HepG2 (cell line): ENCODE results near the gene SFTA2. TPM values are rescaled to one million over a fixed set of nuclear protein-coding genes. Genes with fewer than 3 reads are reported as not detected.

Experiments used
- ATAC-seq: fragments of 200-7000 bp; cut with Tn5 transposase; 3 replicates; pipeline ENCODE4 v1.9.1; 2020; ENCODE audit warnings: mild to moderate bottlenecking, moderate library complexity
- BruUV-seq: library from RNA; stranded (reverse); fragments of 400-500 nt; replicated peaks from 2 replicates; lab custom pipeline; 2021; lab: Mats Ljungman, UMichigan
- CTCF ChIA-PET: fragments of 300-600 bp; formaldehyde crosslinking; extraction: SDS; loops from one replicate; lab custom pipeline; 2021; ENCODE audit warnings: low total read pairs, inconsistent platforms, low intra/inter-chr PET ratio; lab: Yijun Ruan, JAX
- POLR2A ChIA-PET: fragments of 350-600 bp; sonication (Branson Sonifier 250); formaldehyde crosslinking; loops from one replicate; lab custom pipeline; 2020; ENCODE audit warnings: antibody characterized with exemption, inconsistent platforms; lab: Yijun Ruan, JAX
- DNase-seq: peaks from one replicate; pipeline ENCODE4 v3.0.0-alpha.2; 2015; ENCODE audit warnings: low spot score
- FAIRE-seq: peaks from 3 replicates; lab custom pipeline; 2011; peaks lifted over from hg19 to GRCh38; lab: Jason Lieb, UNC
- H2AFZ ChIP-seq: one replicate; pipeline ENCODE4 v1.6.1; 2011; ENCODE audit warnings: low read length, inconsistent platforms
- H3K27ac ChIP-seq: fragments of 300-600 bp; 3 replicates; pipeline ENCODE4 v1.8.0; 2011; ENCODE audit warnings: mixed run types, mild to moderate bottlenecking, mixed read lengths, low read length, inconsistent platforms; ENCODE audit not compliant: insufficient read depth; ENCODE audit errors: extremely low read length
- H3K27me3 ChIP-seq, 2 experiments: fragments of 200-600 bp in 1 of 2; 2 replicates in 1 of 2; 3 replicates in 1 of 2; pipeline versions ENCODE4 v1.6.0 to v1.8.0; 2011; ENCODE audit warnings: low read length in 2 of 2, mild to moderate bottlenecking in 2 of 2, moderate library complexity in 2 of 2, inconsistent platforms in 1 of 2; ENCODE audit not compliant: insufficient read depth in 2 of 2, control insufficient read depth in 1 of 2
- H3K36me3 ChIP-seq, 2 experiments: fragments of 200-600 bp in 1 of 2; replicated peaks in 1 of 2; 2 replicates in 1 of 2; 3 replicates in 1 of 2; pipeline versions ENCODE4 v1.5.1 to v1.8.0; 2011; ENCODE audit warnings: low read length in 2 of 2, inconsistent platforms in 1 of 2; ENCODE audit not compliant: insufficient read depth in 2 of 2, control insufficient read depth in 1 of 2
- H3K4me1 ChIP-seq: 2 replicates; pipeline ENCODE4 v1.5.1; 2012; ENCODE audit warnings: low read length, inconsistent platforms; ENCODE audit not compliant: insufficient read depth
- H3K4me2 ChIP-seq: 2 replicates; pipeline ENCODE4 v1.6.0; 2011; ENCODE audit warnings: low read depth, low read length, inconsistent platforms
- H3K4me3 ChIP-seq, 3 experiments: fragments of 200-600 bp in 1 of 3; sonication (generic), shearing (Covaris generic) in 1 of 3; replicated peaks in 1 of 3; 2 replicates each; pipeline ENCODE4 v1.5.1; 2011 to 2016; ENCODE audit warnings: low read length in 3 of 3, inconsistent platforms in 2 of 3, low read depth in 2 of 3, mild to moderate bottlenecking in 2 of 3, control low read depth in 1 of 3, mixed read lengths in 1 of 3; ENCODE audit not compliant: insufficient read depth in 1 of 3
- H3K79me2 ChIP-seq: one replicate; pipeline ENCODE4 v1.6.1; 2011; ENCODE audit warnings: low read length, inconsistent platforms; ENCODE audit not compliant: insufficient read depth
- H3K9ac ChIP-seq: 2 replicates; pipeline ENCODE4 v1.6.0; 2011; ENCODE audit warnings: mild to moderate bottlenecking, low read depth, low read length, inconsistent platforms; ENCODE audit not compliant: insufficient read depth
- H3K9me3 ChIP-seq: 2 replicates; pipeline ENCODE4 v1.5.1; 2012; ENCODE audit warnings: mild to moderate bottlenecking, low read length
- H4K20me1 ChIP-seq: 2 replicates; pipeline ENCODE4 v1.6.0; 2011; ENCODE audit warnings: inconsistent platforms, mild to moderate bottlenecking, low read length, moderate library complexity; ENCODE audit not compliant: insufficient read depth
- ATAD3A ChIP-seq: sonication (generic); formaldehyde crosslinking; IDR thresholded peaks from 2 replicates; pipeline ENCODE4 v1.4.0; 2020; ENCODE audit warnings: missing genetic modification reagents
- HNRNPH1 ChIP-seq: fragments of 200-400 bp; formaldehyde crosslinking; optimal IDR thresholded peaks from 2 replicates; pipeline ENCODE3; 2017; ENCODE audit warnings: mild to moderate bottlenecking, low read depth, low read length
- IRF2 ChIP-seq: IDR thresholded peaks from 2 replicates; pipeline ENCODE4 v1.6.1; 2018; ENCODE audit warnings: missing genetic modification reagents, missing compliant biosample characterization
- MED8 ChIP-seq: sonication (generic); formaldehyde crosslinking; IDR thresholded peaks from 2 replicates; pipeline ENCODE4 v1.8.1; 2023; ENCODE audit warnings: mild to moderate bottlenecking, missing genetic modification reagents; ENCODE audit not compliant: insufficient replicate concordance
- SOX6 ChIP-seq, 2 experiments: fragments of 450-650 bp in 1 of 2; sonication (generic) in 1 of 2; formaldehyde crosslinking in 1 of 2; IDR thresholded peaks; 2 replicates each; pipeline versions ENCODE4 v1.4.0 to v1.6.1; 2017 to 2020; ENCODE audit warnings: antibody characterized with exemption in 1 of 2, mild to moderate bottlenecking in 1 of 2, missing genetic modification reagents in 1 of 2
- TARDBP ChIP-seq: sonication (generic); formaldehyde crosslinking; IDR thresholded peaks from 2 replicates; pipeline ENCODE4 v1.8.0; 2022; ENCODE audit warnings: mild to moderate bottlenecking, missing genetic modification reagents
- TBP ChIP-seq: sonication (generic); formaldehyde crosslinking; IDR thresholded peaks from 2 replicates; pipeline ENCODE4 v1.5.0; 2020; ENCODE audit warnings: missing genetic modification reagents
- ZNF350 ChIP-seq: sonication (generic); formaldehyde crosslinking; IDR thresholded peaks from 2 replicates; pipeline ENCODE4 v1.4.0; 2020; ENCODE audit warnings: mild to moderate bottlenecking, low read depth, missing genetic modification reagents, borderline replicate concordance
- ZNF589 ChIP-seq: sonication (generic); formaldehyde crosslinking; conservative IDR thresholded peaks from 2 replicates; pipeline ENCODE4 v1.8.0; 2022; ENCODE audit warnings: mild to moderate bottlenecking, moderate library complexity, missing genetic modification reagents
- WGBS: methylation state at CpG from one replicate; pipeline ENCODE4 v1.1.6; 2017; ENCODE audit warnings: low lambda C conversion rate; 5-methylcytosine and 5-hydroxymethylcytosine counted together
- in situ Hi-C: cut with HindIII; loops from 2 replicates; pipeline ENCODE4 v1.10.0; 2017; ENCODE audit warnings: low pct_unique_long_range_greater_than_20kb; ENCODE audit not compliant: extremely low pct_ligation_motif_present
- intact Hi-C: fragments of 100-400 bp; cut with micrococcal nuclease; formaldehyde crosslinking; loops from one replicate; pipeline ENCODE4 v1.10.0; 2022; ENCODE audit not compliant: unreplicated experiment
- polyA plus RNA-seq, 8 experiments: library from polyadenylated mRNA; depleted of rRNA in 3 of 8; stranded (reverse) in 7 of 8; unstranded in 1 of 8; fragments of >200 nt; fragmentation: Illumina TruSeq in 4 of 8; extraction: Trizol in 4 of 8; gene quantifications; 2 replicates each; pipeline versions ENCODE4 v1.2.1 to v1.2.3, GENCODE V29; 2011 to 2016; ENCODE audit warnings: low read depth in 4 of 8, missing spikeins in 1 of 8, mixed read lengths in 1 of 8; ENCODE audit not compliant: insufficient read depth in 1 of 8
- total RNA-seq, 5 experiments: library from RNA; depleted of rRNA; stranded (reverse); fragments of >200 nt; fragmentation: Illumina TruSeq; extraction: Trizol; gene quantifications; 2 replicates each; pipeline ENCODE4 v1.2.3, GENCODE V29; 2016; ENCODE audit warnings: low read depth in 1 of 5
- TF ChIP-seq, protein P1 (sequence below): sonication (generic); formaldehyde crosslinking; IDR thresholded peaks from 2 replicates; pipeline ENCODE4 v1.5.1; 2020; ENCODE audit warnings: missing genetic modification reagents, mild to moderate bottlenecking, borderline replicate concordance
- TF ChIP-seq, protein P2 (sequence below): sonication (generic); formaldehyde crosslinking; IDR thresholded peaks from 2 replicates; pipeline ENCODE4 v1.4.0; 2020; ENCODE audit warnings: missing genetic modification reagents
- TF ChIP-seq, protein P3 (sequence below): sonication (generic); formaldehyde crosslinking; IDR thresholded peaks from 2 replicates; pipeline ENCODE4 v1.4.0; 2020; ENCODE audit warnings: mild to moderate bottlenecking, missing genetic modification reagents

Gene SFTA2
- total and polyA plus RNA-seq, 2 of the 13 experiments (the other 11 are each of a cell fraction or from before 2014, with no cell fraction given): not detected

DNA sequence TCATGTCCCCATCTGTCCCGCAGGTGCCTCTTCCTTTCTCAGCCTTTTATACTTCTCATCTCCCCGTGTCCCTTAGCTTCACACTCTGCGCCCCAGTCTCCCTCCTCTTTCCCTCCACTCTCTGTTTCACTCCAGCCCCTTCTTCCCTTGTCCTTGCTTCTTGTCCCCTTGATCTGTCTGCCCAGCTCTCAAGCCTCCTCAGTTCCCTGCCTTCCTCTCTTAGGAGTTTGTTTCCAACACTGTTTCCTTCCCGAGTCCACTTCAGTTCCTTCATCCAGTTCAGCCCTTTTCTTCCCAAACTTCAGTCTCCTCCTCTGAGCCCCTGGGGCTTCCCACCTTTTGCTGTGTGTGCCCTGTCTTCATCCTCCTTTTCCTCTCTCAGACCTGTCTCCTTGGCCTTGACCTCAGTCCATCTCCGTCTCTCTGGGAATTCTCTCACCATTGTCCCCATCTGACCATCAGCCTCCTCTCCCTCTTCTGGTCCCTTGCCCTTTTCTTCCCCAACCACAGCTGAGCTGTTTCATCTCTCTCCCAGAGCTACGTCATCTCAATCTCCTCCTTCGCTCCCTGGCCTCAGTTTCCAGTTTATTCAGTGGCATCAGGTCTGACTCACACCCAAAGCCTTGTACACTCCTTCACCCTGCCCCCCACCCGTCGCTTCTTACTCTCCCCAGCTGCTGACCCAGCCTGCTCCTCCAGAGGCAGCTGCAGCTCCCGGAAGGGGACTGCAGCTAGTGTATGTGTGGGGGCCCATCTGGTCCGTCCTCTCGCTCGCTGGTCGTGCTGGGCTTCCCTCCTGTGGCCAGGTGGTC, 50.4 kb downstream of the SFTA2 start:
- Histone ChIP-seq H4K20me1 (peaks cover 2% of the 10 kb centered on the region; the same call in 1 of the 2 replicates), H3K4me3 (peak overlapping the region in 1 of 3 experiments; percentile 91; a peak in 3 of 6 replicates), H3K79me2 (peaks cover 12% of the 10 kb centered on the region), H3K9me3 (no peaks in the 10 kb centered on the region), H3K27ac (no peak overlapping the region), H3K27me3 (peaks cover 6 to 34% of the 10 kb centered on the region in 2 experiments), H3K4me2 (peak overlapping the region; percentile 90), H3K36me3 (no peaks in the 10 kb centered on the region), H2AFZ (no peak overlapping the region), H3K9ac (0 out of 2 replicates have a peak overlapping the region, but pooled peaks have one; percentile 2), H3K4me1 (peaks cover 71% of the 10 kb centered on the region)
- POLR2A ChIA-PET: interaction anchor here (1.2 to 5.9 kb wide), 11 partner anchors 18 to 160 kb away, joined by 3 to 45 read pairs (median 5); partner anchors contain the start of genes GTF2H4, IER3 and VARS2
- ATAC-seq (no peak), DNase-seq (no peak), FAIRE-seq (no peak)
- 38% methylated on average over 14 of the region's 14 CpGs for WGBS
- in situ Hi-C loops (no loop called here), intact Hi-C loops (no loop called here)
- no TSS peak for BruUV-seq
- CTCF ChIA-PET: interaction anchor here (1.1 kb wide), 1 partner anchor 53 kb away, joined by 3 read pairs; no protein-coding TSS in a partner anchor
- TF ChIP-seq, protein P1, sequence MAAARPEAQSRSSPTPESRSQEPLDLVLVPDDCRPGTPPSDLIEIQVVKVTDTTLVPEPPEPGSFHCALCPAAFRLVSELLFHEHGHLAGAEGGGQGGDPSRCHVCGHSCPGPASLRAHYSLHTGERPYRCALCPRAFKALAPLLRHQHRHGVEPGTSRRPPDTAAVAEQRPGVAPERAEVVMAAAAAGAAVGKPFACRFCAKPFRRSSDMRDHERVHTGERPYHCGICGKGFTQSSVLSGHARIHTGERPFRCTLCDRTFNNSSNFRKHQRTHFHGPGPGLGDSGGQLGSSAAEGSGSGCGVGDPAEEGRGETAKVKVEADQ (CRISPR knock-in tag): 0 out of 2 replicates have a peak, but pooled peaks have one; percentile 5
- TF ChIP-seq TARDBP (CRISPR knock-in tag): no peak
- TF ChIP-seq ZNF350: 0 out of 2 replicates have a peak, but pooled peaks have one; percentile 9
- no peak for TF ChIP-seq ATAD3A (CRISPR knock-in tag)
- no peak for TF ChIP-seq ZNF589 (CRISPR knock-in tag)
- no peak for TF ChIP-seq HNRNPH1
- no peak for TF ChIP-seq TBP (CRISPR knock-in tag)
- TF ChIP-seq, protein P2, sequence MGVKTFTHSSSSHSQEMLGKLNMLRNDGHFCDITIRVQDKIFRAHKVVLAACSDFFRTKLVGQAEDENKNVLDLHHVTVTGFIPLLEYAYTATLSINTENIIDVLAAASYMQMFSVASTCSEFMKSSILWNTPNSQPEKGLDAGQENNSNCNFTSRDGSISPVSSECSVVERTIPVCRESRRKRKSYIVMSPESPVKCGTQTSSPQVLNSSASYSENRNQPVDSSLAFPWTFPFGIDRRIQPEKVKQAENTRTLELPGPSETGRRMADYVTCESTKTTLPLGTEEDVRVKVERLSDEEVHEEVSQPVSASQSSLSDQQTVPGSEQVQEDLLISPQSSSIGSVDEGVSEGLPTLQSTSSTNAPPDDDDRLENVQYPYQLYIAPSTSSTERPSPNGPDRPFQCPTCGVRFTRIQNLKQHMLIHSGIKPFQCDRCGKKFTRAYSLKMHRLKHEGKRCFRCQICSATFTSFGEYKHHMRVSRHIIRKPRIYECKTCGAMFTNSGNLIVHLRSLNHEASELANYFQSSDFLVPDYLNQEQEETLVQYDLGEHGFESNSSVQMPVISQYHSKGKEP: no peak
- no peak for TF ChIP-seq MED8
- TF ChIP-seq IRF2 (CRISPR knock-in tag): no peak
- no peak for TF ChIP-seq SOX6 (IDR thresholded peaks at IDR 0.05)
- no peak for TF ChIP-seq SOX6 (CRISPR knock-in tag; IDR thresholded peaks at IDR 0.05)
- TF ChIP-seq, protein P3, sequence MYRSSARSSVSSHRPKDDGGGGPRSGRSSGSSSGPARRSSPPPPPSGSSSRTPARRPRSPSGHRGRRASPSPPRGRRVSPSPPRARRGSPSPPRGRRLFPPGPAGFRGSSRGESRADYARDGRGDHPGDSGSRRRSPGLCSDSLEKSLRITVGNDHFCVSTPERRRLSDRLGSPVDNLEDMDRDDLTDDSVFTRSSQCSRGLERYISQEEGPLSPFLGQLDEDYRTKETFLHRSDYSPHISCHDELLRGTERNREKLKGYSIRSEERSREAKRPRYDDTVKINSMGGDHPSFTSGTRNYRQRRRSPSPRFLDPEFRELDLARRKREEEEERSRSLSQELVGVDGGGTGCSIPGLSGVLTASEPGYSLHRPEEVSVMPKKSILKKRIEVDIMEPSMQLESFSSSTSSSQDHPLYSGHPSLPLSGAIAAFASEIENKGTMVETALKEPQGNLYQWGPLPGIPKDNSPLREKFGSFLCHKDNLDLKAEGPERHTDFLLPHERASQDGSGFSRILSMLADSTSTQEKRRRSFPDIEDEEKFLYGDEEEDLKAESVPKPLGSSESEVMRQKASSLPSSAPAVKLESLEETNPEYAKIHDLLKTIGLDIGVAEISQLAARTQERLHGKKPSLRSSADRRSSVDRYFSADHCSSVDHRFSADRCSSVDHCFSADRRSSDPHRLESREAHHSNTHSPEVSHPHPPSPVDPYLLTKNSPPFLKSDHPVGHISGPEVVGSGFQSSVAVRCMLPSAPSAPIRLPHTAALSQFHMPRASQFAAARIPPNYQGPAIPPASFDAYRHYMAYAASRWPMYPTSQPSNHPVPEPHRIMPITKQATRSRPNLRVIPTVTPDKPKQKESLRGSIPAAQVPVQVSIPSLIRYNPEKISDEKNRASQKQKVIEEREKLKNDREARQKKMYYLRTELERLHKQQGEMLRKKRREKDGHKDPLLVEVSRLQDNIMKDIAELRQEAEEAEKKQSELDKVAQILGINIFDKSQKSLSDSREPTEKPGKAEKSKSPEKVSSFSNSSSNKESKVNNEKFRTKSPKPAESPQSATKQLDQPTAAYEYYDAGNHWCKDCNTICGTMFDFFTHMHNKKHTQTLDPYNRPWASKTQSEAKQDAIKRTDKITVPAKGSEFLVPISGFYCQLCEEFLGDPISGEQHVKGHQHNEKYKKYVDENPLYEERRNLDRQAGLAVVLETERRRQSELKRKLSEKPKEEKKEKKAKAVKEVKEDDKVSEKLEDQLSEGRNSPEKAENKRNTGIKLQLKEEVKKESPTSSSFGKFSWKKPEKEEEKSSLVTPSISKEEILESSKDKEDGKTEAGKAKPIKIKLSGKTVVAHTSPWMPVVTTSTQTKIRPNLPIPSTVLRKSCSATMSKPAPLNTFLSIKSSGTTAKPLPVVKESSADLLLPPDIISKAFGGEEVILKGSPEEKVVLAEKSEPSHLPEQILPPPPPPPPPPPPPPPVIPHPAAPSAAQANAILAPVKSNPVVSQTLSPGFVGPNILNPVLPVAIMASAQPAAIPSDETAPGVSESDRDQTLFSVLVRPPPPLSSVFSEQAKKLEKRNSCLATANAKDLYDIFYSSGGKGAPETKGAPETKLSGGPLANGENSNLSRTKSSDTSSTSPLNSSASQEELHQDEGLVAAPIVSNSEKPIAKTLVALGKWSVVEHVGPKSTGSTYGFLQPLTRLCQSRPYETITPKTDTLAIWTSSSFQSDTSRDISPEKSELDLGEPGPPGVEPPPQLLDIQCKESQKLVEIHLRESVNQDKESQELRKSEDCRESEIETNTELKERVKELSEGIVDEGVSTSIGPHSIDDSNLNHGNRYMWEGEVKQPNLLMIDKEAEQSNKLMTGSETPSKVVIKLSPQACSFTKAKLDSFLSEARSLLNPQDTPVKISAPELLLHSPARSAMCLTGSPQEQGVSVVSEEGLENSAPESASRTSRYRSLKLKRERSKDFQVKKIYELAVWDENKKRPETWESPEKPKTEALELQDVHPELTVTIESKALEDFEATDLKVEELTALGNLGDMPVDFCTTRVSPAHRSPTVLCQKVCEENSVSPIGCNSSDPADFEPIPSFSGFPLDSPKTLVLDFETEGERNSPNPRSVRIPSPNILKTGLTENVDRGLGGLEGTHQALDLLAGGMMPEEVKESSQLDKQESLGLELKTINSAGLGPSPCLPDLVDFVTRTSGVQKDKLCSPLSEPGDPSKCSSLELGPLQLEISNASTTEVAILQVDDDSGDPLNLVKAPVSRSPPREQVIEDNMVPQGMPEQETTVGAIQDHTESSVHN (CRISPR knock-in tag): no peak
